Measurements from ENCODE around the gene DPYD.

The DPYD gene

GRCh38 chr1:97907886-97908285 is 12.9 kb downstream of the DPYD start:
- H3K9ac ChIP-seq (ENCODE audit: low read length) = no peak overlapping the region
- H3K4me2 ChIP-seq (ENCODE audit: low read depth, low read length, poor library complexity, severe bottlenecking) = no peak overlapping the region
- H3K9me3 ChIP-seq (ENCODE audit: insufficient read depth, low read length) = no peaks in the 10 kb centered on the region
- no peaks in the 10 kb centered on the region for H3K79me2 ChIP-seq (ENCODE audit: insufficient read depth, low read length)
- H3K27ac ChIP-seq (ENCODE audit: low read depth, low read length) = no peak overlapping the region
- no peak overlapping the region for H3K4me3 ChIP-seq (ENCODE audit: insufficient read depth, low read length, poor library complexity, severe bottlenecking)
- H3K27me3 ChIP-seq (ENCODE audit: low read length) = no peaks in the 10 kb centered on the region
- no peak overlapping the region for H2AFZ ChIP-seq (ENCODE audit: low read depth, low read length, severe bottlenecking)
- no peak for TF ChIP-seq EZH2phosphoT487 (conservative IDR thresholded peaks at IDR 0.05; ENCODE audit: low read length)
- no peak for TF ChIP-seq CTCF (IDR thresholded peaks at IDR 0.05; ENCODE audit: insufficient read depth, low read length, poor library complexity, severe bottlenecking)
- no peaks in the 10 kb centered on the region for H3K36me3 ChIP-seq (ENCODE audit: low read length)
- no peaks in the 10 kb centered on the region for H3K9me2 ChIP-seq (replicated peaks; ENCODE audit: insufficient read depth, low read length)
- peaks cover 6% of the 10 kb centered on the region; the same call in 1 of the 2 replicates for H4K20me1 ChIP-seq (ENCODE audit: low read depth, low read length)
- no peaks in the 10 kb centered on the region for H3F3A ChIP-seq (ENCODE audit: insufficient read depth)

GRCh38 chr1:97906567-97907241 is 14.1 kb downstream of the DPYD start:
- Histone ChIP-seq H2AFZ (ENCODE audit: low read depth, low read length, severe bottlenecking) (no peak overlapping the region), H3K27me3 (ENCODE audit: low read length) (no peaks in the 10 kb centered on the region), H3K9ac (ENCODE audit: low read length) (no peak overlapping the region), H3K4me2 (ENCODE audit: low read depth, low read length, poor library complexity, severe bottlenecking) (no peak overlapping the region), H3F3A (ENCODE audit: insufficient read depth) (no peaks in the 10 kb centered on the region), H4K20me1 (ENCODE audit: low read depth, low read length) (peaks cover 6% of the 10 kb centered on the region; the same call in 1 of the 2 replicates), H3K9me3 (ENCODE audit: insufficient read depth, low read length) (no peaks in the 10 kb centered on the region), H3K36me3 (ENCODE audit: low read length) (no peaks in the 10 kb centered on the region), H3K27ac (ENCODE audit: low read depth, low read length) (no peak overlapping the region), H3K79me2 (ENCODE audit: insufficient read depth, low read length) (no peaks in the 10 kb centered on the region), H3K9me2 (replicated peaks; ENCODE audit: insufficient read depth, low read length) (no peaks in the 10 kb centered on the region), H3K4me3 (ENCODE audit: insufficient read depth, low read length, poor library complexity, severe bottlenecking) (no peak overlapping the region)
- TF ChIP-seq CTCF (IDR thresholded peaks at IDR 0.05; ENCODE audit: insufficient read depth, low read length, poor library complexity, severe bottlenecking) (no peak), EZH2phosphoT487 (conservative IDR thresholded peaks at IDR 0.05; ENCODE audit: low read length) (no peak)

- Histone ChIP-seq H4K20me1 (ENCODE audit: low read depth, low read length) (no peaks in the 10 kb centered on the region), H3K27ac (ENCODE audit: low read depth, low read length) (no peak overlapping the region), H3K79me2 (ENCODE audit: insufficient read depth, low read length) (no peaks in the 10 kb centered on the region), H3K9ac (ENCODE audit: low read length) (no peak overlapping the region), H3K36me3 (ENCODE audit: low read length) (no peaks in the 10 kb centered on the region), H3K4me3 (ENCODE audit: insufficient read depth, low read length, poor library complexity, severe bottlenecking) (no peak overlapping the region), H3F3A (ENCODE audit: insufficient read depth) (no peaks in the 10 kb centered on the region), H3K4me2 (ENCODE audit: low read depth, low read length, poor library complexity, severe bottlenecking) (no peak overlapping the region), H3K9me2 (replicated peaks; ENCODE audit: insufficient read depth, low read length) (no peaks in the 10 kb centered on the region), H3K9me3 (ENCODE audit: insufficient read depth, low read length) (no peaks in the 10 kb centered on the region), H2AFZ (ENCODE audit: low read depth, low read length, severe bottlenecking) (no peak overlapping the region), H3K27me3 (ENCODE audit: low read length) (no peaks in the 10 kb centered on the region)
- TF ChIP-seq EZH2phosphoT487 (conservative IDR thresholded peaks at IDR 0.05; ENCODE audit: low read length) (no peak), CTCF (IDR thresholded peaks at IDR 0.05; ENCODE audit: insufficient read depth, low read length, poor library complexity, severe bottlenecking) (no peak)
Measured at GRCh38 chr1:97905141-97905940, 15.5 kb downstream of the DPYD start.

Data from SU-DHL-6 (cell line).